ENCODE results near the gene STS. TPM values are rescaled to one million over a fixed set of nuclear protein-coding genes. Genes with fewer than 3 reads are reported as not detected.

Gene STS
- total and polyA plus RNA-seq, 2 of the 8 experiments (the other 6 are each of a cell fraction or from before 2014, with no cell fraction given), result 0.67 to 1.5 TPM

GRCh38 chrX:7133050-7133440 lies 14.5 kb upstream of the STS start:
- ChIA-PET POLR2A (ENCODE audit: partially characterized antibody) (no interaction called here), CTCF (ENCODE audit: partially characterized antibody) (interaction anchor here (1.1 to 1.5 kb wide), 4 partner anchors 12 to 44 kb away, joined by 3 to 5 read pairs (median 4); partner anchors contain the start of gene PUDP)
- Histone ChIP-seq H2AK5ac (ENCODE audit: low read depth, low read length) (no peak overlapping the region), H2BK12ac (ENCODE audit: low read depth, low read length) (no peak overlapping the region), H3K18ac (ENCODE audit: extremely low read depth, low read length) (no peak overlapping the region), H2BK15ac (ENCODE audit: low read length) (no peak overlapping the region), H3K27ac (ENCODE audit: low read depth, low read length) (no peak overlapping the region), H2BK120ac (replicated peaks; ENCODE audit: low read depth, low read length) (no peak overlapping the region), H2BK20ac (ENCODE audit: low read length) (no peak overlapping the region), H4K5ac (ENCODE audit: insufficient read length, low read depth, low read length) (no peak overlapping the region), H3K23me2 (ENCODE audit: low read depth, low read length) (no peaks in the 10 kb centered on the region), H3K23ac (ENCODE audit: insufficient read length) (no peak overlapping the region), H3K4me3 (ENCODE audit: extremely low read depth in 1 of 4, insufficient read depth in 2 of 4, low read depth in 3 of 4, low read length in 4 of 4) (no peak overlapping the region), H4K20me1 (replicated peaks in 1 of 2; ENCODE audit: control insufficient read depth in 1 of 2, insufficient read depth in 2 of 2, low read length in 2 of 2) (no peaks in the 10 kb centered on the region), H3K4me2 (ENCODE audit: insufficient read depth in 1 of 2, low read depth in 2 of 2, low read length in 2 of 2) (no peak overlapping the region), H3K9me3 (ENCODE audit: insufficient read depth in 2 of 2, low read depth in 1 of 2, low read length in 1 of 2) (no peaks in the 10 kb centered on the region), H3K4me1 (replicated peaks in 1 of 4; ENCODE audit: control insufficient read depth in 3 of 4, insufficient read depth in 4 of 4, low read length in 3 of 4) (peaks cover 0 to 3% (median 0%) of the 10 kb centered on the region in 4 experiments; a peak in 1 of 7 replicates), H2BK5ac (ENCODE audit: low read depth, low read length) (no peak overlapping the region), H3K56ac (replicated peaks; ENCODE audit: insufficient read length, low read depth, low read length) (no peak overlapping the region), H4K91ac (replicated peaks; ENCODE audit: insufficient read length, low read length) (no peak overlapping the region), H3K9ac (replicated peaks in 1 of 4; ENCODE audit: extremely low read depth in 1 of 4, low read depth in 3 of 4, low read length in 3 of 4) (no peak overlapping the region), H3K27me3 (replicated peaks in 1 of 4; ENCODE audit: control insufficient read depth in 3 of 4, extremely low read depth in 1 of 4, insufficient read depth in 3 of 4, low read length in 3 of 4) (no peaks in the 10 kb centered on the region), H4K8ac (ENCODE audit: extremely low read depth, insufficient read depth, low read length) (no peak overlapping the region), H3K79me1 (ENCODE audit: low read depth, low read length) (no peaks in the 10 kb centered on the region), H3K14ac (ENCODE audit: insufficient read length) (no peak overlapping the region), H3K4ac (replicated peaks; ENCODE audit: insufficient read length, low read depth, low read length) (no peak overlapping the region), H2AFZ (ENCODE audit: low read length) (no peak overlapping the region), H3K79me2 (ENCODE audit: control insufficient read depth in 1 of 2, insufficient read depth in 2 of 2, low read length in 2 of 2) (no peaks in the 10 kb centered on the region; a peak in 1 of 4 replicates), H3K36me3 (ENCODE audit: control insufficient read depth in 2 of 4, insufficient read depth in 4 of 4, low read length in 3 of 4) (no peaks in the 10 kb centered on the region)
- 88% methylated on average over 8 of the region's 8 CpGs; no CpG with 5 or more reads in 1 of the 2 experiments for WGBS, 2 experiments (ENCODE audit: extremely low coverage in 1 of 2, insufficient coverage in 1 of 2, insufficient read length in 1 of 2, insufficient replicate concordance in 2 of 2, low coverage in 1 of 2, low lambda C conversion rate in 2 of 2, missing lambda C conversion rate in 1 of 2)
- DNase-seq (ENCODE audit: low read depth in 1 of 2, low spot score in 2 of 2), result no peak
- no peak for FAIRE-seq
- TF ChIP-seq PHF8 (conservative IDR thresholded peaks at IDR 0.05; ENCODE audit: low read depth, low read length) (no peak), EP300 (IDR thresholded peaks at IDR 0.05; ENCODE audit: borderline replicate concordance in 1 of 2, low read depth in 2 of 2, low read length in 2 of 2) (no peak), GTF2F1 (IDR thresholded peaks at IDR 0.05; ENCODE audit: borderline replicate concordance, low read depth, low read length) (no peak), EGR1 (IDR thresholded peaks at IDR 0.05; ENCODE audit: borderline replicate concordance, low read depth, low read length) (no peak)
